Mesenchymal stem cell (in vitro differentiated cells and primary cell): Measurements from ENCODE around the gene IKZF4.

Source experiments
- DNase-seq: peaks from one replicate; pipeline ENCODE4 v3.0.0-alpha.2; 2013
- H2AFZ ChIP-seq: one replicate; pipeline ENCODE4 v1.6.1; 2013; ENCODE audit warnings: low read depth, mild to moderate bottlenecking, control low read depth, inconsistent platforms, low read length, moderate library complexity
- H2AK5ac ChIP-seq: 2 replicates; pipeline ENCODE4 v1.6.1; 2013; ENCODE audit warnings: low read length, moderate library complexity, mild to moderate bottlenecking, inconsistent platforms; ENCODE audit not compliant: severe bottlenecking
- H2BK120ac ChIP-seq: one replicate; pipeline ENCODE4 v1.6.1; 2013; ENCODE audit warnings: low read depth, mild to moderate bottlenecking, inconsistent platforms, low read length, moderate library complexity
- H2BK12ac ChIP-seq, 2 experiments: one replicate each; pipeline ENCODE4 v1.6.1; 2013; ENCODE audit warnings: inconsistent platforms in 2 of 2, low read length in 2 of 2, mild to moderate bottlenecking in 2 of 2, moderate library complexity in 2 of 2, control low read depth in 1 of 2
- H2BK15ac ChIP-seq: one replicate; pipeline ENCODE4 v1.6.1; 2013; ENCODE audit warnings: mild to moderate bottlenecking, low read depth, inconsistent platforms; ENCODE audit not compliant: poor library complexity, severe bottlenecking
- H2BK5ac ChIP-seq: 2 replicates; pipeline ENCODE4 v1.6.1; 2013; ENCODE audit warnings: low read depth, mild to moderate bottlenecking, low read length, control low read depth, inconsistent platforms; ENCODE audit not compliant: poor library complexity, severe bottlenecking
- H3K14ac ChIP-seq, 2 experiments: one replicate each; pipeline ENCODE4 v1.6.1; 2013; ENCODE audit warnings: inconsistent platforms in 2 of 2, low read length in 2 of 2, control low read depth in 1 of 2, mild to moderate bottlenecking in 1 of 2, moderate library complexity in 1 of 2
- H3K18ac ChIP-seq, 2 experiments: one replicate each; pipeline ENCODE4 v1.6.1; 2013; ENCODE audit warnings: inconsistent platforms in 2 of 2, low read length in 2 of 2, control low read depth in 1 of 2, low read depth in 1 of 2, mild to moderate bottlenecking in 1 of 2
- H3K23ac ChIP-seq, 2 experiments: one replicate each; pipeline ENCODE4 v1.6.1; 2013; ENCODE audit warnings: inconsistent platforms in 2 of 2, low read length in 2 of 2, mild to moderate bottlenecking in 2 of 2, moderate library complexity in 2 of 2, control low read depth in 1 of 2
- H3K27ac ChIP-seq: 2 replicates; pipeline ENCODE4 v1.5.1; 2013; ENCODE audit warnings: mild to moderate bottlenecking, moderate library complexity, low read length, control low read depth, inconsistent platforms; ENCODE audit not compliant: poor library complexity, severe bottlenecking
- H3K27me3 ChIP-seq, 2 experiments: 2 replicates each; pipeline versions ENCODE4 v1.6.1 to v1.7.0; 2013; ENCODE audit warnings: low read length in 2 of 2, mild to moderate bottlenecking in 2 of 2, moderate library complexity in 2 of 2, control low read depth in 1 of 2, inconsistent platforms in 1 of 2; ENCODE audit not compliant: control insufficient read depth in 1 of 2, insufficient read depth in 1 of 2
- H3K36me3 ChIP-seq, 2 experiments: 2 replicates each; pipeline versions ENCODE4 v1.6.1 to v1.7.0; 2013; ENCODE audit warnings: low read length in 2 of 2, control low read depth in 1 of 2, inconsistent platforms in 1 of 2, low read depth in 1 of 2, mild to moderate bottlenecking in 1 of 2; ENCODE audit not compliant: insufficient read depth in 2 of 2, control insufficient read depth in 1 of 2
- H3K4ac ChIP-seq, 2 experiments: one replicate each; pipeline ENCODE4 v1.6.1; 2013; ENCODE audit warnings: inconsistent platforms in 2 of 2, low read length in 2 of 2, mild to moderate bottlenecking in 2 of 2, moderate library complexity in 2 of 2, control low read depth in 1 of 2, low read depth in 1 of 2
- H3K4me1 ChIP-seq: 2 replicates; pipeline ENCODE4 v1.6.1; 2013; ENCODE audit warnings: low read depth, low read length, control low read depth; ENCODE audit not compliant: control insufficient read depth, insufficient read depth
- H3K4me2 ChIP-seq: 2 replicates; pipeline ENCODE4 v1.6.1; 2013; ENCODE audit warnings: low read length, mild to moderate bottlenecking, inconsistent platforms; ENCODE audit not compliant: poor library complexity, severe bottlenecking
- H3K4me3 ChIP-seq, 2 experiments: 2 replicates each; pipeline versions ENCODE4 v1.5.1 to v1.7.0; 2013; ENCODE audit warnings: low read length in 2 of 2, mild to moderate bottlenecking in 2 of 2, control low read depth in 1 of 2, low read depth in 1 of 2; ENCODE audit not compliant: insufficient read depth in 1 of 2
- H3K79me1 ChIP-seq: replicated peaks from 2 replicates; pipeline ENCODE4 v1.6.1; 2013; ENCODE audit warnings: mild to moderate bottlenecking, control low read depth, low read length, inconsistent platforms; ENCODE audit not compliant: poor library complexity, severe bottlenecking
- H3K9ac ChIP-seq: 2 replicates; pipeline ENCODE4 v1.7.0; 2013; ENCODE audit warnings: mild to moderate bottlenecking, low read length, moderate library complexity
- H3K9me3 ChIP-seq: 2 replicates; pipeline ENCODE4 v1.7.0; 2013; ENCODE audit warnings: mild to moderate bottlenecking, low read length; ENCODE audit not compliant: control insufficient read depth
- H4K8ac ChIP-seq: one replicate; pipeline ENCODE4 v1.6.1; 2013; ENCODE audit warnings: inconsistent platforms, mild to moderate bottlenecking, low read length, moderate library complexity
- H4K91ac ChIP-seq: one replicate; pipeline ENCODE4 v1.6.1; 2013; ENCODE audit warnings: mild to moderate bottlenecking, low read length, inconsistent platforms
- WGBS: methylation state at CpG from one replicate; pipeline ENCODE4 v1.1.7; 2013; ENCODE audit warnings: mixed read lengths; 5-methylcytosine and 5-hydroxymethylcytosine counted together

Gene IKZF4

DNA sequence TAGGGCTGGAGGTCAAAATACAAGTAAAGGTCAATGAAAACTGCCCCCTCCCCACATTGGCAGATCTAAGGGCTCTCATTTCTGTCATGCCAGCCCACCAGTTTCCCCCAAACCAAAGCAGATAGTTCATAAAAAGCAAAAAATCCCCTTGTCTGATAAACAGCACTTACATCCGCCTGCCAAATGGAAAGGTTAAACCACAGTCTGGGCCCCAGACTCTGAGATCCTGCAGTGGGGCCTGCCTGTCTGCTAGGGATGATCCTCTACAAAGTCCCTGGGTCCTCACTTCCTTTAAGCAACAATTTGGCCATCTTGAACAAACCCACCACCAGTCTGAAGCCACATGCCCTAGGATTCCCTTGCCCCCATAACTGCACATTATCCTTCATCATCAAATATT is 11.1 kb downstream of the IKZF4 start:
- 90% methylated on average over 1 of the region's 1 CpG for WGBS
- Histone ChIP-seq H4K8ac (no peak overlapping the region), H3K4me3 (no peak overlapping the region)

GRCh38 chr12:56034586-56035332 is 13.9 kb downstream of the IKZF4 start:
- no peaks in the 10 kb centered on the region for H3K27me3 ChIP-seq
- H2AK5ac ChIP-seq: no peak overlapping the region
- no peak overlapping the region for H2BK120ac ChIP-seq
- no peak for DNase-seq
- peaks cover 2% of the 10 kb centered on the region for H3K79me1 ChIP-seq
- H2BK15ac ChIP-seq: no peak overlapping the region
- H3K4me1 ChIP-seq: no peaks in the 10 kb centered on the region
- H3K14ac ChIP-seq: no peak overlapping the region
- no peak overlapping the region for H3K4me3 ChIP-seq
- no peaks in the 10 kb centered on the region for H3K9me3 ChIP-seq
- H3K36me3 ChIP-seq: peaks cover 39 to 45% of the 10 kb centered on the region in 2 experiments
- H2BK12ac ChIP-seq: no peak overlapping the region
- no peak overlapping the region for H3K18ac ChIP-seq
- H4K8ac ChIP-seq: no peak overlapping the region
- H3K4ac ChIP-seq: no peak overlapping the region
- 94% methylated on average over 21 of the region's 21 CpGs for WGBS
- no peak overlapping the region for H3K9ac ChIP-seq
- H3K23ac ChIP-seq: no peak overlapping the region
- no peak overlapping the region for H3K4me2 ChIP-seq
- no peak overlapping the region for H2AFZ ChIP-seq
- no peak overlapping the region for H4K91ac ChIP-seq
- no peak overlapping the region for H3K27ac ChIP-seq
- no peak overlapping the region for H2BK5ac ChIP-seq

More for the DNA sequence above, 11.1 kb downstream of the IKZF4 start:
- Histone ChIP-seq H3K27me3 (no peaks in the 10 kb centered on the region), H2AK5ac (no peak overlapping the region), H3K4me1 (no peaks in the 10 kb centered on the region), H2AFZ (no peak overlapping the region), H2BK12ac (no peak overlapping the region), H2BK120ac (no peak overlapping the region), H4K91ac (no peak overlapping the region), H3K23ac (no peak overlapping the region), H3K4ac (no peak overlapping the region), H2BK5ac (no peak overlapping the region), H3K36me3 (peaks cover 46 to 50% of the 10 kb centered on the region in 2 experiments), H3K14ac (no peak overlapping the region), H3K18ac (no peak overlapping the region), H3K9ac (no peak overlapping the region), H3K4me2 (no peak overlapping the region), H3K9me3 (no peaks in the 10 kb centered on the region), H2BK15ac (no peak overlapping the region), H3K27ac (no peak overlapping the region), H3K79me1 (peaks cover 2% of the 10 kb centered on the region)
- DNase-seq: no peak

DNA sequence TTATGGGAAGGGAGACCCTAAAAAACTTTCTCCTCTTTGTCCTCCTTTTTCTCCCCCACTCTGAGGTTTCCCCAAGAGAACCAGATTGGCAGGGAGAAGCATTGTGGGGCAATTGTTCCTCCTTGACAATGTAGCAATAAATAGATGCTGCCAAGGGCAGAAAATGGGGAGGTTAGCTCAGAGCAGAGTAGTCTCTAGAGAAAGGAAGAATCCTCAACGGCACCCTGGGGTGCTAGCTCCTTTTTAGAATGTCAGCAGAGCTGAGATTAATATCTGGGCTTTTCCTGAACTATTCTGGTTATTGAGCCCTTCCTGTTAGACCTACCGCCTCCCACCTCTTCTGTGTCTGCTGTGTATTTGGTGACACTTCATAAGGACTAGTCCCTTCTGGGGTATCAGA is 16.3 kb downstream of the IKZF4 start:
- H2BK120ac ChIP-seq: no peak overlapping the region
- H4K8ac ChIP-seq: no peak overlapping the region
- WGBS: 100% methylated on average over 2 of the region's 2 CpGs
- H3K27me3 ChIP-seq: no peaks in the 10 kb centered on the region
- H3K27ac ChIP-seq: no peak overlapping the region
- H2AFZ ChIP-seq: no peak overlapping the region
- no peak overlapping the region for H3K14ac ChIP-seq
- no peaks in the 10 kb centered on the region for H3K4me1 ChIP-seq
- H2BK12ac ChIP-seq: no peak overlapping the region
- H3K18ac ChIP-seq: no peak overlapping the region
- no peak overlapping the region for H3K23ac ChIP-seq
- H3K4ac ChIP-seq: no peak overlapping the region
- H2BK15ac ChIP-seq: no peak overlapping the region
- no peak overlapping the region for H3K4me2 ChIP-seq
- H3K9me3 ChIP-seq: no peaks in the 10 kb centered on the region
- peaks cover 36 to 41% of the 10 kb centered on the region in 2 experiments for H3K36me3 ChIP-seq
- H3K9ac ChIP-seq: no peak overlapping the region
- DNase-seq: no peak
- H2BK5ac ChIP-seq: no peak overlapping the region
- no peak overlapping the region for H4K91ac ChIP-seq
- H3K4me3 ChIP-seq: no peak overlapping the region
- H2AK5ac ChIP-seq: no peak overlapping the region
- peaks cover 2% of the 10 kb centered on the region for H3K79me1 ChIP-seq

DNA sequence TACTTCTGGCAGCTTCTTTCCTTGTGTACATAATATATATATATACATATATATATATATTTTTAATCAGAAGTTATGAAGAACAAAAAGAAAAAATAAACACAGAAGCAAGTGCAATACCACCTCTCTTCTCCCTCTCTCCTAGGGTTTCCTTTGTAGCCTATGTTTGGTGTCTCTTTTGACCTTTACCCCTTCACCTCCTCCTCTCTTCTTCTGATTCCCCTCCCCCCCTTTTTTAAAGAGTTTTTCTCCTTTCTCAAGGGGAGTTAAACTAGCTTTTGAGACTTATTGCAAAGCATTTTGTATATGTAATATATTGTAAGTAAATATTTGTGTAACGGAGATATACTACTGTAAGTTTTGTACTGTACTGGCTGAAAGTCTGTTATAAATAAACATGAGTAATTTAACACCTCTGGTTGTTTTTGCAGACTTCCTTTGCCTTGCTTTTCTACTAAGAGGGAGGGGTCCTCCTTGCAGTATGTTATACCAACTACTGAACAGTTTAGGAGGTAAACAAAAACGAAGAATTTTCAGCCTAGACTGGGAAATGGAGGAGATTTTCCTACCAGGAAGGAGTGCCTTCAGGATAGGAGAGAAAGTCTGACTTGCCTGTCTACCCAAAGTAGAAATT is 17.3 kb downstream of the IKZF4 start:
- Histone ChIP-seq H3K9me3 (no peaks in the 10 kb centered on the region), H3K79me1 (peaks cover 2% of the 10 kb centered on the region), H2BK15ac (no peak overlapping the region), H3K4me1 (no peaks in the 10 kb centered on the region), H2BK12ac (no peak overlapping the region), H2BK120ac (no peak overlapping the region), H4K91ac (no peak overlapping the region), H3K27me3 (no peaks in the 10 kb centered on the region), H3K27ac (no peak overlapping the region), H2AFZ (no peak overlapping the region), H2AK5ac (no peak overlapping the region), H3K4ac (no peak overlapping the region), H3K23ac (no peak overlapping the region), H2BK5ac (no peak overlapping the region), H3K14ac (no peak overlapping the region), H3K4me3 (no peak overlapping the region), H3K9ac (no peak overlapping the region), H3K4me2 (no peak overlapping the region), H4K8ac (no peak overlapping the region), H3K36me3 (peaks cover 27 to 37% of the 10 kb centered on the region in 2 experiments), H3K18ac (no peak overlapping the region)
- 86% methylated on average over 2 of the region's 2 CpGs for WGBS
- no peak for DNase-seq
